Measurements from ENCODE around the gene ADAMTS12.

Gene ADAMTS12

GRCh38 chr5:33894566-33894965 is 2.8 kb upstream of the ADAMTS12 start:
- DNase-seq = no peak

GRCh38 chr5:33892620-33893137 is 889 bp upstream of the ADAMTS12 start:
- DNase-seq = no peak

- DNase-seq = no peak
These were observed 373 bp downstream of the ADAMTS12 start for GRCh38 chr5:33891446-33891787.

- no peak for DNase-seq
These were observed 1.4 kb downstream of the ADAMTS12 start for GRCh38 chr5:33890131-33891032.

GRCh38 chr5:33888587-33888986 is 3.2 kb downstream of the ADAMTS12 start:
- no peak for DNase-seq

- no peak for DNase-seq
These were observed 4.5 kb downstream of the ADAMTS12 start for GRCh38 chr5:33887268-33887667.

GRCh38 chr5:33886283-33886682 is 5.5 kb downstream of the ADAMTS12 start:
- DNase-seq = no peak

- DNase-seq = no peak
These were observed 6.1 kb downstream of the ADAMTS12 start for GRCh38 chr5:33885679-33886078.

GRCh38 chr5:33883482-33883881 is 8.3 kb downstream of the ADAMTS12 start:
- no peak for DNase-seq

- no peak for DNase-seq
These were observed 11.5 kb downstream of the ADAMTS12 start for GRCh38 chr5:33880319-33880718.

GRCh38 chr5:33877449-33877848 is 14.3 kb downstream of the ADAMTS12 start:
- DNase-seq = no peak

GRCh38 chr5:33867241-33867640 is 24.5 kb downstream of the ADAMTS12 start:
- DNase-seq = no peak

- DNase-seq = peak in 1 of 2 donors; percentile 4
These were observed 32.6 kb downstream of the ADAMTS12 start for GRCh38 chr5:33859177-33859576.

- no peak for DNase-seq
These were observed 34.8 kb downstream of the ADAMTS12 start for GRCh38 chr5:33857037-33857436.

GRCh38 chr5:33855396-33855795 is 36.4 kb downstream of the ADAMTS12 start:
- DNase-seq = no peak

- DNase-seq = no peak
These were observed 37.0 kb downstream of the ADAMTS12 start for GRCh38 chr5:33854733-33855151.

GRCh38 chr5:33852837-33853236 is 39.0 kb downstream of the ADAMTS12 start:
- no peak for DNase-seq

GRCh38 chr5:33852319-33852718 is 39.5 kb downstream of the ADAMTS12 start:
- no peak for DNase-seq

GRCh38 chr5:33850100-33850594 is 41.6 kb downstream of the ADAMTS12 start:
- DNase-seq = peak in 1 of 2 donors; percentile 14

- DNase-seq = no peak
These were observed 43.2 kb downstream of the ADAMTS12 start for GRCh38 chr5:33848554-33848953.

- no peak for DNase-seq
These were observed 44.9 kb downstream of the ADAMTS12 start for GRCh38 chr5:33846851-33847250.

GRCh38 chr5:33843579-33843978 is 48.2 kb downstream of the ADAMTS12 start:
- no peak for DNase-seq

GRCh38 chr5:33842456-33842855 is 49.3 kb downstream of the ADAMTS12 start:
- no peak for DNase-seq

- no peak for DNase-seq
These were observed 49.9 kb downstream of the ADAMTS12 start for GRCh38 chr5:33841891-33842290.

Data from activated CD4-positive, alpha-beta T cell treated with anti-CD3 and anti-CD28 coated beads for 4 hours (primary cell).